Measurements from ENCODE around the gene NANOS2.
"Not testable (repeated sequence)": the region's sequence is repeated elsewhere in the genome, so short reads cannot be mapped to it uniquely, and the experiment has no call there.

The NANOS2 gene

DNA sequence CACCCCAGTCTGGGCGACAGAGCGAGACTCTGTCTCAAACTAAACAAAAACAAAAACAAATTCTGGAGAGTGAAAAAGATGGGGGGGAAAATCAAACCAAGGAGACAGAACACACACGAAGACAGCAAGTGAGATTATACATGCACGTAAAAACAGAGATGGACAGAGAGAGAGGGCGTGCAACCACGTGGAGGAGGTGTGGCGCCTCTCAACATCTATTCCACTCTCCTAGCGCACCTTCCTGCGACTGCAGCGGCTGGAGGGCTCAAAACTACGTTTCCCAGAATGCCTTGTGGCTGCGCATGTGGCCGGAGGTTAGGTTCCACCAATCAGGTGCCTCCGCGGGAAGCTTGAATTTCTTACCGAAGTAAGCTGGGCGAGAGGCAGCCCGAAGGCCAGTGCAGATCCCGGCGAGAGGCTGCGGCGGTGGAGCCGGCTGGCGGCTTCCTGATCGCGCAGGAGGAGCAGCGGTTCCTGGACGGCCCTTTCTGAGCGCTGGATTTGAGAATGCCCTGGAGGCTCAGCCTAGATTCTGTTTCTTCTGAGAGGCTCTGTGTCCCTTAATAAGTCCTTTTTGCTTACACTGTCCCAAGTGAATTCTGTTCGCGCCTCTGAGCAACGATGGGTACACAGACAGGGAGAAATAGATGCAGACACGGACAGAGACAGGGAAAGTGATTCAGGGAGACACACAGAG lies 13.1 kb upstream of the NANOS2 start:
- DNase-seq: peak; percentile 92

DNA sequence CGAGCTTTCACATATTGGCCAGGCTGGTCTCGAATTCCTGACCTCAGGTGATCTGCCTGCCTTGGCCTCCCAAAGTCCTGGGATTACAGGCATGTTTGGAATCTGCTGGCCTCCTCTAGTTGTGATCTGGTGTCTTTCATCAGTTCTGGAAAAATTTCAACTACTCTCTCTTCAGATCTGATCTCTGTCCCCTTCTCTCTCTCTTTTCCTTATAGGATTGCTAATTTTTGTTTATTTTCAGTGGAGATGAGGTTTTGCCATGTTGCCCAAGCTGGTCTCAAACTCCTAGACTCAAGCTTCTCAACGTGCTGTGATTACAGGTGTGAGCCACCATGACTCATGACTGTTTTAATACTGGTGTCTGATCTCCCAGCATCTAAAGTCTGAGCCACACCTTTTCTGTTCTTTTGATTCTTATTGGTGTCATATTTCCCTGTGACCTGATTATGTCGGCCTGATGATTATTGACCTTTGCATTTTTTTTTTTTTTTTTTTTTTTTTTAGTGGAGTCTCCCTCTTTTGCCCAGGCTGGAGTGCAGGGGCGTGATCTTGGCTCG lies 10.4 kb upstream of the NANOS2 start:
- DNase-seq: no peak

DNA sequence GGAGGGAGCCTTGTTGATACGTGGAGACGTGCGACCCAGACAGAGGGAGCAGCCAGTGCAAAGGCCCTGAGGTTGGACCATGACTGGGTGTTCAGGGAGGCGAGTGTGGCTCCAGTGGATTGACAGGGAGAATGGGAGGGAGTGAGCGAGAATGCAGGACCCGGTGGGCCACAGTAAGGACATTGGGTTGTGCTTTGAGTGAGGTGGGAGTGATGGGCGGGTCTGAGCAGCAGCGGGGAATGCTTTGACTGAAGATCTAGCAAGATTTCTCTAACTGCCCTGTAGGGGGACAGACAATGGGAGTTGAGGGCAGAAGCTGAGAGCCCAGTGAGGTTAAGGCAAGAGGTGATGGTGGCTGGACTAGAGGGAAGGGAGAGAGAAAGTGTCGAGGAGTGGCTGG lies 7.7 kb upstream of the NANOS2 start:
- DNase-seq: no peak

DNA sequence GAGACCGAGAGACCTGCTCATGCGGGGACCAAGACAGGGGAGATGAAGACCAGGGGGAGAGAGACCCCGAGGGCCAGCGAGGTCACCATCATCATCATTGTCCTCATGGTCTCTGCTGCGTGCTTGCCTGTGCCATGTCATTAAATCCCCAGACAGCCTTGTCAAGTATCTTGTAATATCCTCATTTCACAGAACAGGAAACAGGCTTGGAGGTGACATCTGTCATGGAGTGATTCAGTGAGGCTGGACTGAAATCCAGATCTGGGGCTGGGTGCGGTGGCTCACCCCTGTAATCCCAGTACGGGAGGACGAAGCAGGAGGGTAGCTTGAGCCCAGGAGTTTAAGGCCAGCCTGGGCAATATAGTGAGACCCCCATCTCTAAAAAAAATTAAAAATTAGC lies 5.9 kb upstream of the NANOS2 start:
- DNase-seq: no peak

DNA sequence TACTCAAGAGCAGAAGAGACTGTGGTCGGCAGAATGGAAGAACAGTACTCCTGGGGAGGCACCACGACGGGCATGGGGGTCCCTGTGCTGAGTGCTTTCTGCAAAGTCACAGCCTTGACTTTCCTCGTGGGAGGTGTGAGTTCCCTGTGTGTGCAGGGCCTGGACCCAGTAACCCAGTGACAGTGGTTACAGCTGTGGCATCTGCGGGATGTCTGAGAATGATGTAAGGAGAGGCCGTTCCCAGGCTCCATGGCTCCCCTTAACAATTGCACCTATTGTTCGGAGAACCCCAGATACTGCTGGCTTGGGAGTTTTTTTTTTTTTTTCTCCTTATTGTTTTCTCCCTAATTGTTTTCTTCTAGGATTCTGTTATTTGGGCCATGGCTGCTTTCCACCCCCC lies 5.1 kb upstream of the NANOS2 start:
- no peak for DNase-seq

DNA sequence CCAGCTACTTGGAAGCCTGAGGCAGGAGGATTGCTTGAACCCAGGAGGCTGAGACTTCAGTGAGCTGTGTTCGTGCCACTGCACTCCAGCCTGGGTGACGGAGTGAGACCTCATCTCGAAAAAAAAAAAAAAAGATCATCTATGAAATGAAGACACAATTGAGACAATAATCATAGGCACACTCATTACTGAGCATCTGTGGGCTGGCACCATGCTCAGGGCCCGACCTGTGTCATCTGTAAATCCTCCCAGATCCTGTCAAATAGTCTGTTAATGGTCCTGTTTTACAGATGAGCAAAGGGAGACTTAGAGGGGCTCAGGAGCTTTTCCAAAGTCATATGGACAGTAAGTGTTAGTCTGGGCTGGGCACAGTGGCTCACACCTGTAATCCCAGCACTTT lies 4.1 kb upstream of the NANOS2 start:
- no peak for DNase-seq

DNA sequence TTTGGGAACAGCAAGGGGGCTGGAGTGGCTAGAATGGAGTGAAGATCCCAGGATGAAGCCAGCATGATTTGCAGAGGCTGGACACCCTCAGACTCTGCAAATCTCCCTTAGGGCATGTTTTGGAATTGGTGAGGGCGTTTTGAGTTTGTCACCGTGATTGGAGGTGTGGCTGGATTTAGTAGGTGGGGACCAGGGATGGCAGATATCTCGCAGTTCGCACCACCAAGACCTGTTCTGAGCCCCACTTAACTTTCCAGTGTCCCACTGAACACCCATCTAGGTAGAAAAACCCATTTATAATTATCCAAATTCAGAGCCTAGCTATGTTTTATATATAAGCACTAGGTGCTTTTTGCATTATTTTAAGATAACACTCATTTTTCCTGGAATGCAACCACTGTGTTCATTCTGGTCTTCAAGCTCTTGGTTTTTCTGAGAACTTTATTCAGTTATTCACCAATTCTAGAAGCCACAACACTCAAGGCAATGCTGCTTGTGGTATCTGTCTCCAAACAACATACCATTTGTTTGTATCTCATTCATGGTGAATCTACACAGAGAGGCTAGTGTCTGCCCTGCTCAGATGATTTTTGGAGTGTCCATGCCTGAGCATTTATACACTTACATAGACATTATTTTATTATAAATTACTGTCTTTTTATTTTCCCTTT lies 3.0 kb upstream of the NANOS2 start:
- DNase-seq: no peak

DNA sequence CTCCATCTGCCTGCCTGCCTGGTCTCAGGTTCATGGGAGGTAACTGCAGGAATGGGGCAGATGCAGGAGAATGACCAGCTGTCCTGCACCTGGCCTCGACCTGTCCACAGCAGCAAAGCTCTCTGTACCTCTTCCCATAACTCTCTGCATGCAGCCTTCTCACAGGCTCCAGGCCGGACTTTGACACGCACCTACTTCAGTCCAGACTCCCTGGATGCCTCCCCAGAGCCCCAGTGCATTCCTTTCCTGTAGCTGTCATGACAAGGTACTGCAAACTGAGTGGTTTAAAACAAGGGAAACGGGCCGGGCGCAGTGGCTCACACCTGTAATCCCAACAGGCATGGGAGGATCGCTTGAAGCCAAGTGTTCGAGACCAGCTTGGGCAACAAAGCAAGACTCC lies 3.3 kb downstream of the NANOS2 start:
- no peak for DNase-seq

DNA sequence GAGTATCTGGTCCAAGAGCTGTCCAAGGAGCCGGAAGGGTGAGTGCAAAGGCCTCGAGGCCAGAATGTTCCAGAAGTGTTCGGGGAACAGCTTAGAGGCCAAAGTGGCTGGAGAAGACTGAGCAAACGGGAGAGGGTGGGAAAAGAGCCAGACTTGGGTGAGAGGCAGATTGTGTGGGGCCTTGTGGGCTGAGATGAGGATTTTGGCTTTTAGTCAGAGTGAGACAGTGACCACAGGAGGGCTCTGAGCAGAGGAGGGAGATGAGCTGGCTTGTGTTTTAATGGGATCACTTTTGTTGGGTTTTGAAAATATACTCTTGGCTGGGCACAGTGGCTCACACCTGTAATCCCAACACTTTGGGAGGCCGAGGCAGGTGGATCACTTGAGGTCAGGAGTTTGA lies 5.6 kb downstream of the NANOS2 start:
- no peak for DNase-seq

DNA sequence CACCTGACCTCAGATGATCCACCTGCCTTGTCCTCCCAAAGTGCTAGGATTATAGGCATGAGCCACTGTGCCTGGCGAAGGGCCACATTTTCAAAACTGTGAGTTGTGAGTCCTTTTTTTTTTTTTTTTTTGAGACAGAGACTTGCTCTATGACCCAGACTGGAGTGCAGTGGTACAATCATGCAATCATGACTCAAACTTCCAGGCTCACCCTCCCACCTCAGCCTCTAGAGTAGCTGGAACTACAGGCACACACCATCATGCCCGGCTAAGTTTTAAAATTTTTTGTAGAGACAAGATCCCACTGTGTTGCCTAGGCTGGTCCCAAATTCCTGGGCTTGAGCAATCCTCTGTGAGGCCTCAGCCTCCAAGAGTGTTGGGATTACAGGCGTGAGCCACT lies 8.4 kb downstream of the NANOS2 start:
- DNase-seq: no peak

DNA sequence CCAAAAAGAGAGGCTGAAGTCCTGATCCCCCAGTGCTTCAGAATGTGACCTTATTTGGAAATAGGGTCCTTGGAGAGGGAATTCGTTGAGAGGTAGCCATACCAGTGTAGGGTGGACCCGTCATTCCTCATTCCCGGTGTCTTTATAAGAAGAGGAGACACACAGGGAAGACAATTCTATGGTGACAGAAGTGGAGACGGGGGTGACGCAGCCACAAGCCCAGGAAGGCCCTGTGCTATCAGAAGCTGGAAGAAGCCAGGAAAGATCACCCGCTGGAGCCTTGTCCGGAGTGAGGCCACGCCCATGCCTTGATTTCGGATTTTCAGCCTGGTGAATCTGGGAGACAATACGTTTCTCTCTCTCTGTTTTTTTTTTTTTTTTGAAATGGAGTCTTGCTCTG lies 9.6 kb downstream of the NANOS2 start:
- no peak for DNase-seq

DNA sequence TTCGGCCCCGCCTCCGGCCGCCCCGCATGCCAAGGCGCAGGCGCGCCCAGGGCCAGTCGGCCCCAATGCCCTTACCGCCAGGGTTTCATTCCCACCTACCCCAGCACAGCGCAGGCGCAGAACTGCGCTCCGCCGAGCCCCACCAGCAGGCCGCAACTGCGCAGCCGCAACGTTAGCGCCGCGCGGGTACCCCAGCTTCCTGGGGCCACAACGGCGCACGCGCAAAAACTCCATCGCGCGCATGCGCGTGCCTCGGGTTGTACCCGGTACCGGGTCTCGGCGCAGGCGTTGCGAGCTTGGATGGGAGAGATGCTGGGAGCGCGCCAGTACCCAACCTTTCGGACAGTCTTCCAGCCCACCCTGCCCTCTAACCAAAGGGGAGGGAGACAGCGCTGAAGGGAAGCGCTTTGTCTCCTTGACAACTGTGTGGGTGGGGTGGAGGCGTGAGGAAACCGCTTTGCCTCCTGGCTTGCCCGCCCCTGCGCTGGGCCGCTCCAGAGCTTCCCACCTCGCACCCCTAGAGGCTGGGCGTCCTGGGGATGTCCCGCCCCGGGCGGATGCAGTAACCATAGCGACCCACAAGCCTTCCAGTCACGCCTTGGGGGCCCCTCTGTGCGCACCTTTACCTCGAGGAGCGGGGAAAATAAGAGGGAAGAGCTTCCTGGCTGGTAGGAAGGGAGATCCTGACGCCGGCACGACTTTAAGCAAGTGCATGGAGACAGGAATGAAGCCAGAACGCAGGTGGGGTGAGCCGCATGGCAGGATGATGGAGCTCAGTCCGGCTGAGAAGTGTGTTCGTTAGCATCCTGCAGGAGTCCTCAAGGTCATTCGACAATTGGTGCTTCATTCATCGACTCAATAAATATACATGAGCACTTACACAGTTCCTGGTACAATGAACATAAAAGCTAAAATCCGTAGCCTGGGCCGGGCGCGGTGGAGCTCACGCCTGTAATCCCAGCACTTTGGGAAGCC lies 11.6 kb downstream of the NANOS2 start:
- peak; percentile 100 for DNase-seq

DNA sequence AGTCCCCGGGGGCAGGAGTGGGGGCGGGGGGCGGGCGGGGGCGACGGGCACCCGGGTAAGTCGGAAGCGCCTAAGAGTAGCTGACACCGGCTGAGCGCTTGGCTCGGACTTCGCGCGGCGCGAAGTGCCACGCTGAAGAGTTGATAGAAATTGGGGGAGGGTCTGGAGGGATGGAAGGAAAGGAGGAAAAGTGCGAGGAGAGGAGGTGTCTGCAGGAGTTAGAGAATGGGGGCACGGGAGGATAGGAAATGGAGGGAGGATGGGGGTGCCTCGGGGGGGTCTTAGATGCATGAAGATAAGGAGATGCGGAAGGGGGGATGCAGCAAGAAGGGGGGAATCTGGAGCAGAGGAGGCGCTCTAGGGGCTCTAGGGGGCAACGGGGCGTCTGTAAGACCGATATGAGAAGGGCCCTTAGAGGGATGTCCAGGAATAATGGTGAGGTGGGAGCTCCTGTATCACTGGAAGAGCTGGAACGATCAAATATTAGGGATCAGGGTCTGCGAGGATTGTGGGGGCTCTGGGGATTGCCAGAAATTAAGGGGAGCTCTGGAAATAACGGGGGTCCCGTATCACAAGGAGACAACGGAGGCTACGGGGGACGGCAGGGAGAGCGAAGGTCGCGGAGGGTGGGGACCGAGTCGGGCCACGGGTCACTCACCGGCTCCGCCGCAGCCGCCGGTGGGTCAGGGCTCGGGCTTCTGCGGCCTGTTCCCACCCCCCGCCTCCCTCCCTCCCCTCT lies 12.5 kb downstream of the NANOS2 start, which contains the start of gene MYPOP:
Gene MYPOP, minus strand, starts transcription at position 702 of the 739 bp plus-strand sequence. CDS start 840 bp downstream, outside the sequence.
- peak; percentile 25 for DNase-seq

DNA sequence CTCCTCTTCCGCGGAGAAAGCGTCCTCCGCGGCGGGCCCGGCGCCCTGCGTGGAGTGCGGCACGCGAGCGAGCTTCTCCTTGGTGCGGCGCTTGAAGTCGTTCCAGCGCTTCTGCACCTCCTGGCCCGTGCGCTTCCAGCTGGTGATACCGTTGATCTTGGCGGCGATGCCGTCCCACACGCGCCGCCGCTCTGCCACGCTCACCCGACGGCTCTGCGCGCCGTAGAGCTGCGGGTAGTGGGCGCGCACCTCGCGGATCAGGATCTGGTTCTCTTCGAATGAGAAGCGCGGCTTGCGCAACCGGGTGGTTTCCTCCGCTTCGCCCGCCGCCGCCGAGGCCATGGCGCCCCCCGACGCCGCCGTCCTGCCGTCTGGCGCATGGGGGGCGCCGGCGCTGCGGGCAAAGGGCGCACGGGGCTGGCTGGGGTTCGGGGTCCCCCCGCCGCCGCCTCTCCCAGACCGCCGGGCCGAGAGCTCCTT lies 13.1 kb downstream of the NANOS2 start:
- peak; percentile 25 for DNase-seq

DNA sequence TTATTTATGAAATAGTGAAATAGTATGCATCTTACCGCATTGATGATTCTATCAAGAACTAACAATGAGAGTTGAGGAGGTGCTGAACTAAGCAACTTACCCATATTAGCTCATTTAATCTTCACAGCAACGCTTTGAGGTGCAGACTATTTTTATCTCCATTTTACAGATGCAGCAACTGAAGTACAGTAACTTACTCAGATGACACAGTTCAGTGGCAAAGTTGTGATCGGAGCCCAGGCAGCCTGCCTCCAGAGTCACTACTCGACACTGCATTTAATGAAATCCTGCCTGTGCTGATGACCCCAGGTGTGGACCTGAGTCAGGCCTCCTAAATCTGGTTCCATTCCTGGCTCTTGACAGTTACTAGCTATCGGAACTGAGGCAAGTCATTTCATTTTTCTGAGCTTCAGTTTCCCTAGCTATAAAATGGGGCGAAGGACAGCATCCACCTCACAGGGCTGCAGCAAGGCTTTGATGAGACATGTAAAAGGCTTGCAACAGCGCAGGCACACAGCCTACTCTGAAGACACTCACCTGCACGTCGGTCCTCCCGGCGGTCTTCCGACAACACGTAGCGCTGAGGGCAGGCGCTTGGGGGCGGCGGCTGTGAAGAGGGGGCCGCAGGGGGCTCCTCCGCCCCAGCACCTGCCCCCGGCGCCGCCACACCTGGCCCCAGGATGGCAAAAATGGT lies 13.7 kb downstream of the NANOS2 start:
- DNase-seq: no peak

DNA sequence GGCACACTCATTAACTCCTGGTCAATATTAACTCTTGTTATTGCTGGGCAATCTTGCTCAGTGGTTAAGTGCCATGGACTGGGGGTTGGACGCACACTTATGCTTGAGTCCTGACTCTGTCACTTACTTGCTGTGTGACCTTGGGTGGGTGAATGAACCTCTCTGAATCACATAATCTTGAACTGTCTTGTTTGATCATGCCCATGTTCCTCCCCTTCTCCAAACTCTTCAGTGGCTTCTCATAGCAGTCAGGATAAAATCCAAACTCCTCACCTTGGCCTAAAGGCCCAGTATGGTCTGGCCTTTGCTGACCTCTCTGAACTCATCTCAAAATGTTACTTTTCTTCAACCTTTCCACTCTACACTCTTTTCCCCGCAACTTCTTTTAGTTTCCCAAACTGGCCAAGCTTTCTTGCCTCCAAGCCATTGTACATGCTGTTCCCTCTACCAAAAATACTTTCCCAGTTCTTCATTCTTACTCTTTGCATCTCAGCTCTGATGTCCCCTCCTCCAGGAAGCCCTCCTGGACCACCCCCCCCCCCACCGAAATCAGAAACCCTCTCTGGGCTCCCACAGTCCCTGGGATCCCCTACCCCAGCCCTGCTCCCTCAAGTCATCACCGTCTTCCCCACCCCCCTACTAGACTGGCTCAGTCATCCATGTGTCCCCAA lies 14.5 kb downstream of the NANOS2 start:
- no peak for DNase-seq

DNA sequence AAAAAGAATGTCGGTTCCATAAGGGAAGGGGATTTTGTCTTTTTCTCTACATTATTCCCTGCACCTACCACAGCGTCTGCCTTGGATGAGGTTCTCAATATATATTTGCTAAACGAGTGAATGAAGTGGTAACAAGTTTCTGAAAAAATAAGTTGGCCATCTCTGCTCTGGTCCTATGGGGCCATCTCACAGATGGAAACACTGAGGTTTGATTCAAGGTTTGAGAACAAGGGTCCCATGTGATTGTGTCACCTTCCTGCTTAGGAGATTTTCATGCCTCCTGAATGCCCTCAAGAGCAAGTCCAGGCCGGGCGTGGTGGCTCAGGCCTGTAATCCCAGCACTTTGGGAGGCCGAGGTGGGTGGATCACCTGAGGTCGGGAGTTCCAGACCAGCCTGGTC lies 15.3 kb downstream of the NANOS2 start:
- DNase-seq: no peak

DNA sequence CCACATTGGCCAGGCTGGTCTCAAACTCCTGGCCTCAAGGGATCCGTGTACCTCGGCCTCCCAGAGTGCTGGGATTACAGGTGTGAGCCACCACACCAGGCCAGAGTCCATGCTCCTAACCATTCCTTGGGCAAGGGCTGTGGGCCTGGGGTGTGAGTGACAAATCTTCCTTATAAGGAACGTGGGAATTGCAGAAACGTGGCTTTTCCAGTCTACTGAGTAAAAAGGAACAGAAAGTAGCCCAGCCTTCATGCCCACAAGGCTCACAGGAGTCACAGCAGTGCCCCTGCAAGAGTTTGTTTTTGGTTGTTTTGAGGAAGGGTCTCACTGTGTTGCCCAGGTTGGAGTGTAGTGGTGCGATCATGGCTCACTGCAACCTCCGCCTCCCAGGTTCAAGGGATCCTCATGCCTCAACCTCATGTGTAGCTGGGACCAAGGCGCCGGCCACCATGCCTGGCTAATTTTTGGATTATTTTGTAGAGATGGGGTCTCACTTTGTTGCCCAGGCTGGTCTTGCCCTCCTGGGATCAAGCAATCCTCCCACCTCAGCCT lies 17.2 kb downstream of the NANOS2 start:
- no peak for DNase-seq

DNA sequence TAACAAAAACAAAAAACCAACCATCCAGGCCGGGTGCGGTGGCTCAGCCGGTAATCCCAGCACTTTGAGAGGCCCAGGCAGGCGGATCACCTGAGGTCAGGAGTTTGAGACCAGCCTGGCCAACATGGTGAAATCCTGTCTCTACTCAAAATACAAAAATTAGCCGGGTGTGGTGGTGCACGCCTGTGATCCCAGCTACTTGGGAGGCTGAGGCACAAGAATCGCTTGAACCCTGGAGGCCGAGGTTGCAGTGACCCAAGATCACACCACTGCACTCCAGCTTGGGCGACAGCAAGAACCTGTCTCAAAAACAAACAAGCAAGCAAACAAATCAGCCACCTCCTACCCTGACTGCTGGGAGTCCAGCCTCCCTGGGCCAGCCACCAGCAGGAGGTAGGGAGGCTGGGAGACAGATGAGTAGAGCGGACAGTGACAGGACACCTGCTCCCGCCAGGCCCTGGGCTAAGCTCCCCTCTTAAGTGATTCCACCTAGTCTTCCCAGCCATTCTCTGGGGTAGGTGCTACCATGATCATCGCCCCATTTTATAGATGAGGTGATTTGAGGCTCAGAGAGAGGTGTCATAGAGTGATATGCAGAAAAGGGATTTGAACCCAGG lies 18.5 kb downstream of the NANOS2 start:
- DNase-seq: not testable (repeated sequence)

DNA sequence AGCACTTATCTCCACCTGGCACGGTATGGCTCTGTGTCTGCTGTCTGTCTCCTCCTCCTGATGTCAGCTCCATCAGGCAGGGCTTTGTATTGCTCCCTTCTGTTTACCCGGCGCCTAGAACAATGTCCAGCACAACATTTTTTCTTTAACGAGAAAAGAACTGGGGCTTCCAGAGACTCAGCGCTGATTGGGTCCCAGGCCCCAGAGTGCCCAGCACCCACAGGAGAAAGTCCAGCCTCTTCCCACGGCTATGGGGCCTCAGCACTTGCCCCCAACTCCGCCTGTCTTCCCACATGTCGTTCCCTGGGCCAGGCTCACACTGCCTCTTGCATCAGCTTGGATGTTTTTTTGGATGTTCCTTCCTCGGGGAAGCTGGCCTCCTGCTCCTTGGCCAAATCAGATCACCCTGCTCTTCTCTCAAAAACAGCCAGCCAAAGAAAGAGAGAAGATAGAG lies 19.0 kb downstream of the NANOS2 start:
- DNase-seq: no peak

Data from CD4-positive, alpha-beta T cell treated with Interleukin-17A for 4 hours (primary cell).